22Rv1 (cell line): Measurements from ENCODE around the gene TBR1.

Source experiments
- H3K27ac ChIP-seq: fragments of 450-650 bp; 2 replicates; pipeline ENCODE4 v1.5.1; 2017
- ZFX ChIP-seq: fragments of 450-650 bp; IDR thresholded peaks from 2 replicates; pipeline ENCODE4 v1.6.1; 2017; ENCODE audit warnings: antibody characterized with exemption, borderline replicate concordance
- TF ChIP-seq, protein P1 (sequence below): fragments of 450-650 bp; IDR thresholded peaks from 2 replicates; pipeline ENCODE4 v1.5.1; 2017; ENCODE audit warnings: mild to moderate bottlenecking

TBR1 gene

DNA sequence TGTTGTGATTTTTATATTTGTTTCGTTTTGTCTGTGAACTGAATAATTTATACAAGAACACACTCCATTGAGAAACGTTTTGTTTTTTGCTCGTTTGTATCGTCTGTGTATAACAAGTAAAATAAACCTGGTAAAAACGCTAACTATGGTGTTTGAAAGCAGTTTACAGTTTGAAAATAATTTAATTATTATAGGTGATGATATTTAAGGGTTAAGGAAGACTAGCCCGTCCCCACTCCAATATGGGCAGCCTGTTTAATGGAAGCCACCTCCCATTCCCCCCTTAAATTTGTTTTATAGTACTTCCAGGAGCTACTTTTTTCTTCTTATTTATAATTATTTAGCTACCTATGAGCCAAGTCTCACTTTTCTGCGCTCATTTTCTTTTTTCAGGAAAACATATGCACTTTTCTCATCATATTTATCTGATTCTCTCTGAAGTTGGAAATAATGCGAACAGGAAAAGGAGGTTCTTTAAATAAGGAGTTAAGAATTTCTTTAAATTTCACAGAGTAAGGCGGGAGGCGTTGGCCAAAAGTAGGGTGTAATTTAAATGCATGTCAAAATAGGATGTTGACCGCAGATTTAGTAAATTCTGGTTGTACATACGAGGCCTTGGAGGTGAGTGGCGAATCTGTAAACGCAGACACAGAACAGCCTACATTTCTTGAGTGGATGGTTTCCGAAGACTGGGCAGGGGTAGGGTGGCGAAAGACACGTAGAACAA lies 9.8 kb downstream of the TBR1 start:
- H3K27ac ChIP-seq, result no peak overlapping the region
- TF ChIP-seq, protein P1, sequence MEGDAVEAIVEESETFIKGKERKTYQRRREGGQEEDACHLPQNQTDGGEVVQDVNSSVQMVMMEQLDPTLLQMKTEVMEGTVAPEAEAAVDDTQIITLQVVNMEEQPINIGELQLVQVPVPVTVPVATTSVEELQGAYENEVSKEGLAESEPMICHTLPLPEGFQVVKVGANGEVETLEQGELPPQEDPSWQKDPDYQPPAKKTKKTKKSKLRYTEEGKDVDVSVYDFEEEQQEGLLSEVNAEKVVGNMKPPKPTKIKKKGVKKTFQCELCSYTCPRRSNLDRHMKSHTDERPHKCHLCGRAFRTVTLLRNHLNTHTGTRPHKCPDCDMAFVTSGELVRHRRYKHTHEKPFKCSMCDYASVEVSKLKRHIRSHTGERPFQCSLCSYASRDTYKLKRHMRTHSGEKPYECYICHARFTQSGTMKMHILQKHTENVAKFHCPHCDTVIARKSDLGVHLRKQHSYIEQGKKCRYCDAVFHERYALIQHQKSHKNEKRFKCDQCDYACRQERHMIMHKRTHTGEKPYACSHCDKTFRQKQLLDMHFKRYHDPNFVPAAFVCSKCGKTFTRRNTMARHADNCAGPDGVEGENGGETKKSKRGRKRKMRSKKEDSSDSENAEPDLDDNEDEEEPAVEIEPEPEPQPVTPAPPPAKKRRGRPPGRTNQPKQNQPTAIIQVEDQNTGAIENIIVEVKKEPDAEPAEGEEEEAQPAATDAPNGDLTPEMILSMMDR, result no peak
- TF ChIP-seq ZFX, result no peak

DNA sequence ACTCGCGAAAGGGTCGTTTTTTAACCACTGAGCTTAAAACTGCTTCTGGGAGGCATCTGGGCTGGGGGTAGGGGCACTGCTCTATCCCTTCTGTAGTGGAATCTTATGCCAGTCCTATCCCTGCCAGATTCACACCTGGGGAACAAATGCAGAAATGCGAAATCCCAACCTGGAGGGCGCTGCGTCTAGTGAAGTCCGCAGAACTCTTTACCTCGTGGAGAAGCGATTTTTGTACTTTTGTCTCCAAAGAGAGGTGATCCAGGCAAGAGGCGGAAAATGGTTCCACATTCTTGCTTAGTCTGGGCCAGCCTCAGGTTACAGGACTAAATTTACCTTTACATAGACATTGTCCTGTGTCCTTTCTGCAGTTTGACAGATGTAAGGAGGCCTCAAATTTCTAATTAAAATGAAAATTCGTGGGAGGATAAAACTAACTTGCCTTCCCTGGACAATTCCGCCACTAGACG lies 10.4 kb downstream of the TBR1 start:
- TF ChIP-seq, protein P1, result no peak
- TF ChIP-seq ZFX, result no peak
- no peak overlapping the region for H3K27ac ChIP-seq

DNA sequence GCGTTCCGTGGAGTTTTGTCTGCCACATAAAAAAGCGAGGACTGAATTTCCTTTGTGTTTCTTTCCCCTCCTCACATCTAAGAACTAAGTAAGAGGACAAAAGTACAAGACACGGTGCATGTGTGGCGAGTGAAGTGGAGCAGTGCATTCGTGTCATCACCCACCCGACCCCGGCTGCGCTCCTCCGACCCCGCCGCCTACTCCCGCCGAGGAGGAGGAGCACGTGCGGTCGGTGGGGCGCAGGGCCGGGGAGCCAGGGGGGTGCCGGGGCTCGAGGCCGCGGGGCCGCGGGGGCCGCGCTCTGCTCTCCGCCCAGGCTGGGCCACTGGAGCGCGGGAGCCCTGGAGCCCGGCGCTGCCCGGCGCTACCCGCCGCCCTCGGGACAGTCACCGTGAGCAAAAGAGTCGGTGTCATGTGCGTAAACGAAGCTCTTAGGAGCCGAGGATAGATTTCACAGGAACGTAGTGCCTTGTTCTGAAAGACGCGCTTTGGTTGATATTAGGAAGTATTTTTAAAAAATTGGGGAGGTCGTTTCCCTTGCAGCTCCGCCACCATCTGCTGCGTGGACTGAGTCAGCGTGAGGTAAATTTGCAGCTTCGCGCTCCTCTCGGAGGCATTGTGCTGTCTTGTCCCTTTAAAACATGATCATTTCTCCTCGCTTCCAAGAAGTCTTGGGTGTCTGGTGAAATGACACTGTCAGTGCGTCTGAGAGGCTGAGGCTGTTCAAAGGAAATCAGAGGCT lies 11.0 kb downstream of the TBR1 start:
- H3K27ac ChIP-seq, result no peak overlapping the region
- TF ChIP-seq ZFX, result no peak
- TF ChIP-seq, protein P1, result no peak

DNA sequence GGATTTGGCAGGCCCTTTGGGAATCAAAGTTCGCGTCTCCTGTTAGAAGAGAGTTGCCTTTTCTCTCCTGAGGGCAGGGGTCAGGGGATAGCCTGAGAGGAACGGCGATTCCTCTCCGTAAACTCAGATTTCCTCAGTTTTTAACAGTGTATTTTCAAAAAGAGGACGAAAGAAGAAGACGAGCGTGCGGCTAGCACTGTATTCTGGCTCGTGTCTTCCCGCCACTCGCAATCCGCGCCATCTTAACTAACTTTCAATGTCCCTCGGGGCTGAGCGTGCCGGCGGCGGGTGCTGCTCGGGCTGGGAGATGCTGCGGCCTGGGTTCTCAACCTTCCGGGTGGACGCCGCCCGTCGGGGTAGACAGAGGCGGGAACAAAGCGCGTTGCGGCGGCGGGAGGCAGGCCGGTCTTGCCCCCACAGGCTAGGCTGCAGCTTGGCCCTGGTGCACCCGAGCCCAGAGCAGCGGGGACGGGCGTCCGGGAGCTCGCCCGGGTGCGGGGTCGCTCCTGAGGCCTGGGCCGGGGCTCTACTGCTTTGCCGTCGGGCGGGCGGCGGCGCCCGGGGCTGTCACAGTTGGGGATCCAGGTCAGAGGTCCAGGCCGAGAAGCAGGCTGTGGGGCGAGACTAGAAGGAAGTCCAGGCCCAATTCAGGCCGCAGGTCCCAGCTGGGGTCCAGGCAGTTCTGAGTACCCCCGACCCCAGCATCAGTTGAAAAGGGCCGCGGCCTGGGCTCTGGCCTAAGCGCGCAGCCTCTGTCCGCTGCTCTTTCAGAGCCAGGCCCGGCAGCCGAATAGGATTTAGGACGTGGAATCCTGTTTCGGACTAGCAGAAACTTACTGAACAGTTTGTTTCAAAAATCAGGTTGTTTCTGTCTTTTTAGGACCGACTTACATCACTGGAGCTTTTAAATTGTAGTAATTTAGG lies 11.8 kb downstream of the TBR1 start:
- H3K27ac ChIP-seq, result no peak overlapping the region
- TF ChIP-seq, protein P1, result no peak
- TF ChIP-seq ZFX, result no peak

DNA sequence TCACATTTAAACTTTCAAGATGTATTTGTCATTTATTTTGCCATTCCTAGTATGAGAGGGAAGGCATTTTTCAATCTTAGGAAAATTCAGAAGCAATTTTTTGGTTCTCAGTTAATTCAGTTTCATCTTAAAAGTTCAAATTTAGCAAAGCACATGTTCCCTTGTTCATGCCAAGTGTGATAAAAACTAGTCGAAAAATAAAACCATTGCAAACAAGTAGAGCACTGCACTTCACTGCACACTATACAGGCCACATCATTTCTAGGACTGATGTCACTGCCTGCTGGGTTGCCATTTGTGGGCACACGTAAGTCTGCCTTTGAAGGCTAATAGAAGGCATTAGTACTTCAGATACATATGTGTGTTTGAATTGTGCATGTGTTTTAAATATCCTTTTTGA lies 14.3 kb downstream of the TBR1 start:
- no peak overlapping the region for H3K27ac ChIP-seq
- TF ChIP-seq, protein P1, result no peak
- TF ChIP-seq ZFX, result no peak

DNA sequence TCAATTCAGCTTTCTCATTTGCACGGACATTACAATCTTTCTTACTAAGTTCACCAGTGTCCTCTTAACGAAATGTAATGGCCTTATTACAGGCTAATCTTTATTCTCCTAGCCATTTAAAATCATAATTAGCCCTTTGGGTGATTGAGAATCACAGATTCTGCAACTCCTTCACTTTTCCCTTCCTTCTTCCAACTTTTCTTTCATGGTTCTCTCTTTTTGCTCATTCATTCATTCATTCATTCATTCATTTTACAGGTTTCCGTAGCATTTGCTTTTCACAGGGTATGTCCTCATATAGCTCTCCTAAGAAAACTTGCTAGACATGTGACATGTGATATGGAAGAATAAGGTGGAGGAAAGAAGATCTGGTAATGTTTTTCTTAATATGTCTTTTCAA lies 16.0 kb downstream of the TBR1 start:
- TF ChIP-seq ZFX, result no peak
- TF ChIP-seq, protein P1, result no peak
- H3K27ac ChIP-seq, result no peak overlapping the region
